Colonic mucosa (tissue), 4 donors: Measurements from ENCODE around the gene NXPH1. TPM values are rescaled to one million over a fixed set of nuclear protein-coding genes. Genes with fewer than 3 reads are reported as not detected.

Source experiments
- DNase-seq: peaks from one replicate; pipeline ENCODE4 v3.0.0-alpha.2; 2020
- H3K27ac ChIP-seq: fragments of 200-600 bp; one replicate; pipeline ENCODE4 v1.8.0; 2021
- H3K27me3 ChIP-seq: fragments of 200-600 bp; one replicate; pipeline ENCODE4 v1.8.0; 2021
- H3K36me3 ChIP-seq: fragments of 200-600 bp; one replicate; pipeline ENCODE4 v1.8.0; 2021
- H3K4me1 ChIP-seq: fragments of 200-600 bp; one replicate; pipeline ENCODE4 v1.8.0; 2021; ENCODE audit warnings: mild to moderate bottlenecking
- H3K4me3 ChIP-seq: fragments of 200-600 bp; one replicate; pipeline ENCODE4 v1.8.0; 2021
- H3K9ac ChIP-seq, 2 donors: one replicate each; pipeline ENCODE4 v1.7.0; 2013; ENCODE audit warnings: control low read depth in 2 of 2, low read depth in 2 of 2, low read length in 2 of 2
- H3K9me3 ChIP-seq: fragments of 200-600 bp; one replicate; pipeline ENCODE4 v1.8.0; 2021
- CTCF ChIP-seq: fragments of 200-600 bp; IDR thresholded peaks from one replicate; pipeline ENCODE4 v1.8.0; 2022; ENCODE audit warnings: antibody characterized with exemption, mild to moderate bottlenecking
- intact Hi-C: fragments of 100-400 bp; cut with DNase I; formaldehyde crosslinking; loops from one replicate; pipeline ENCODE4 v1.14.1; 2022
- total RNA-seq, 2 donors: library from RNA; stranded (reverse); fragmentation: NEBNext Ultra II Directional in 1 of 2; extraction: Animal tissue kit (Norgen Biotek cat#: 25700) in 1 of 2; gene quantifications; one replicate each; pipeline ENCODE4 v1.2.1, GENCODE V29; 2021
- donor health status: healthy.
- donor health status: DM: no; HTN: no; CAD: no.
- donor health status: DM: no; HTN: no; CAD: no.

The NXPH1 gene
- total RNA-seq, 2 donors from 2014 or later, result 0.30 TPM; not detected in 1

- H3K9ac ChIP-seq, result no peak overlapping the region
- no peaks in the 10 kb centered on the region for H3K4me1 ChIP-seq
- intact Hi-C loops, result no loop called here
- no peak for TF ChIP-seq CTCF
- H3K27me3 ChIP-seq, result no peaks in the 10 kb centered on the region
- no peaks in the 10 kb centered on the region for H3K9me3 ChIP-seq
- no peak overlapping the region for H3K27ac ChIP-seq
- no peak overlapping the region for H3K4me3 ChIP-seq
- peak; percentile 38 for DNase-seq
- no peaks in the 10 kb centered on the region for H3K36me3 ChIP-seq
These were observed 318.3 kb downstream of the NXPH1 start for GRCh38 chr7:8751557-8752231.

GRCh38 chr7:8753355-8753754, 319.9 kb downstream of the NXPH1 start:
- Histone ChIP-seq H3K27me3 (no peaks in the 10 kb centered on the region), H3K36me3 (no peaks in the 10 kb centered on the region), H3K27ac (no peak overlapping the region), H3K4me3 (no peak overlapping the region), H3K4me1 (no peaks in the 10 kb centered on the region), H3K9ac (no peak overlapping the region), H3K9me3 (no peaks in the 10 kb centered on the region)
- DNase-seq, result no peak
- no peak for TF ChIP-seq CTCF
- intact Hi-C loops, result no loop called here

- intact Hi-C loops, result no loop called here
- no peaks in the 10 kb centered on the region for H3K36me3 ChIP-seq
- H3K4me1 ChIP-seq, result no peaks in the 10 kb centered on the region
- no peaks in the 10 kb centered on the region for H3K9me3 ChIP-seq
- no peak overlapping the region for H3K4me3 ChIP-seq
- no peak overlapping the region for H3K9ac ChIP-seq
- no peak for TF ChIP-seq CTCF
- no peaks in the 10 kb centered on the region for H3K27me3 ChIP-seq
- H3K27ac ChIP-seq, result no peak overlapping the region
- DNase-seq, result no peak
These were observed 328.3 kb downstream of the NXPH1 start for GRCh38 chr7:8761731-8762130.

GRCh38 chr7:8762803-8763202, 329.4 kb downstream of the NXPH1 start:
- DNase-seq, result no peak
- intact Hi-C loops, result no loop called here
- Histone ChIP-seq H3K4me1 (no peaks in the 10 kb centered on the region), H3K27ac (no peak overlapping the region), H3K27me3 (no peaks in the 10 kb centered on the region), H3K9me3 (no peaks in the 10 kb centered on the region), H3K4me3 (no peak overlapping the region), H3K36me3 (no peaks in the 10 kb centered on the region), H3K9ac (no peak overlapping the region)
- TF ChIP-seq CTCF, result no peak

GRCh38 chr7:8765374-8765773, 332.0 kb downstream of the NXPH1 start:
- Histone ChIP-seq H3K9me3 (no peaks in the 10 kb centered on the region), H3K36me3 (no peaks in the 10 kb centered on the region), H3K27me3 (no peaks in the 10 kb centered on the region), H3K4me1 (no peaks in the 10 kb centered on the region), H3K4me3 (no peak overlapping the region), H3K27ac (no peak overlapping the region), H3K9ac (no peak overlapping the region)
- intact Hi-C loops, result no loop called here
- TF ChIP-seq CTCF, result no peak
- no peak for DNase-seq
